DMS114 treated with DMSO at 0.1 percent for 48 hours (cell line): ENCODE results near the gene AADAC.
"Not testable (repeated sequence)": the region's sequence is repeated elsewhere in the genome, so short reads cannot be mapped to it uniquely, and the experiment has no call there.

Source experiments
- DNase-seq: peaks from one replicate; lab custom pipeline; 2025; ENCODE audit not compliant: unreplicated experiment; lab: John Stamatoyannopoulos, UW

Gene AADAC

DNA sequence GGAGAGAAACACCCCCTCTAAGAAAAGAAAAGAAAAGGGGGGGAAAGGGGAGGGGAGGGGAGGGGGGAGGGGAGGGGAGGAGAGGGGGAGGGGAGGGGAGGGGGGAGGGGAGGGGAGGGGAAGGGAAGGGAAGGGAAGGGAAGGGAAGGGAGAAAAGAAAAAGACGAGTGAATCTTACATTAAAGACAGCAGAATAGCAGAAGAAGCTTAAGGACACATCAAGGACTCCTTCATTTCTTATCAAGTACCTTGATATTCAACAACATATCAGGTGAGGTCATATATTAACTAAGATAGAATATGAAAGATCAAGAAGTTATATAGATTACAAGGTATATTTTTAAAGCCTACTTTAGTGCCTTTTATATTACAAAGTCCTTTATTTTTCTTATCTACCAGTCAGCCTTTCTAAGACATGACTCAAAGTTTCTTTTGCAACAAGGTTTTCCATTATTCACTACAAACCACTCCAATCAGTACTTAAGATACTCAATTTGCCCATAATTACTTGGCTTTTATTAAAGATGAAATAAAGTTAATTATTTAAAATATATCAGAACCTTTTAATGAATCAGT, 17.7 kb upstream of the AADAC start:
- DNase-seq = no peak

DNA sequence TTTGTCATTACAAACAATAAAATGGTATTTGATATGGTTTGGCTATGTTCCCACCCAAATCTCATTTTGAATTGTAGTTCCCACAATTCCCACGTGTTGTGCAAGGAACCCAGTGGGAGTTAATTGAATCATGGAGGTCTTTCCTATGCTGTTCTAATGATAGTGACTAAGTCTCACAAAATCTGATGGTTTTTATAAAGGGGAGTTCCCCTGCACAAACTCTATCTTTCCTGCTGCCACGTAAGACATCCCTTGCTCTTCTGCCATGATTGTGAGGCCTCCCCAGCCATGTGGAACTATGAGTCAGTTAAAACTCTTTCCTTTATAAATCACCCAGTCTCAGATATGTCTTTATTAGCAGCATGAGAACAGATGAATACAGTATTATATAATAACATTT, 15.4 kb upstream of the AADAC start:
- DNase-seq = no peak

DNA sequence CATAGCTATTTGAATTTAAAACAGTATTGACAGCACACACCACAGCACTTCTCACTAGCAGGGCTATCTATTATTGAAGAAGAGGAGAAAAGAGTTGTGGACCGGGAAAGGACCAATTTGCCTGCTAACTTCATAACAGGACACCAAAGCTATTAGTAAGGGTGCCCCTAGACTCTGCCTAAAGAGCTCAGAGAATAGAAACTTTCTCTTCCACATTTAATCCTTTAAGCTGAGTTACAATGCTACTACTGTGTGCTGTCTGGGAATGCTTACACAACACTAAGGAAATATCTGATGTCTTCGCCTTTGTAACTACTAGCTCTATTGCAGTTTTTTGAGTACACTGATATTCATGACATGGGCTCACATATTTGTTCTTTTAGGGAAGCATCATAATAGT, 13.5 kb upstream of the AADAC start:
- DNase-seq = no peak

DNA sequence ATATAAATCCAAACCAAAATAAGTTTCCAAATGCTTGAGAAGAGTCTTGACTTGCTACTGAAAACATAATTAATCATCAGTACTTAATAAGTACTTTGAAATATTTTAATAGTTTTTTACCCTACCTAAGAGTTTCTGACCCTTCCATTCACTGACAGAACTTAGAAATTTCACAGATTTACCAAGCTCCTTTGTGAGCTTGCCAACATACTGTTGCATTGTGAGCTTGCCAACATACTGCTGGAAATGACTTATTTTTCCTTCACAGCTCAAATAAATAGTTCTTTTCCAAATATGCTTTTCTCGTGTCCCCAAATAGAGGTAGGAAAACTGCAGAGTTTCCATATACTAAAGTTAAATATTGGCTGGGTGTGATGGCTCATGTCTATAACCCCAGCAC, 9.6 kb upstream of the AADAC start:
- no peak for DNase-seq

DNA sequence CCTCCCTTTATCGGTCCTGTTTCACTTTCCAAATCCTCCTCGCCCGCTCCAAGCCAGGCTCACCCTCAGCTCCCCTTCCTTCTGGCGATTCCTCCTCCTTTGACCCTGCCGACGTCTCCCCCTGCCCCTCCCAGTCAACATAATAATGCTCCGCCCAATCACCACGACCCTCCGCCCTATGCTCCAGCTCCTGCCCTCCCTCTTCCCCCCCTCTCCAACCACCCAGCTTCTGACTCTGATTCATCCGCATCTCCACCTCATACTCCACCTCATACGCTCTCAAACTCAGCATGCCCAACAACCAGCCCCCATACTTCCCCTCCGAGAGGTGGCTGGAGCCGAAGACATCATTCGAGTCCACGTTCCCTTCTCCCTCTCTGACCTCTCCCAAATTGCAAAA, 7.1 kb upstream of the AADAC start:
- no peak for DNase-seq

DNA sequence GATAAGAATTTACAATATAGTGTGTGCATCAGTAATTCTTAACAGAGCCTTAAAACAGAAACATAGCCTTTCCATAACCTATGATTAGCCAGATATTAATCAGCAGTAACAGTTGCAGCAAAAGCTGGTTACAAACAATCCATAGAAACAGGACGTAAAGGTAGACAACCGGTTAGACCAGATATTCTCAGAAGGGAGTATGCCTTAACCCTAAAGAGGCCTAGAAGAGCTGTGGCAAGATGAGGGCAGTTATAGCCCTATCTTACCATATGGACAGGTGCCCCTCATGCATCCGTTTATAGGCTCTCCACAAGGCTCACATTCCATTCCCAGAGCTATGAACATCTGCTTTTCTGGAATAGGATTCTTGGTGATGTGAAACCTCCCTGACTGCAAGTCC, 5.0 kb upstream of the AADAC start:
- not testable (repeated sequence) for DNase-seq

DNA sequence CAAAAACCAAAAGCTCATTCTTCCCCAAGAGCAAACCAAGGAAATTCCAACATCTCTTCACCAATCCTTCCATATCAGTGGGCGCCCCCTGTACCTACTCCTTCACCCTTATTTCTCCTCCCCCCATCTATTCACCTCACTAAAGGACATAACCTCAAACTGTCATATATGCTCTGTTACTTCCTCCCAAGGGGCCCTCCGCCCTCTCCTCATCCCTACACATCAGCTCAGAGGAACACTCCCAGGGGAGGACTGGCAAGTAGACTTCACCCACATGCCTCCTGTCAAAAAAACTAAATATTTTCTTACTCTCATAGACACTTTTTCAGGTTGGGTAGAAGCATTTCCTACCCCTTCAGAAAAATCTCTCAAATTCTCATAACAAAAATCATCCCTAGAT, 2.4 kb upstream of the AADAC start:
- DNase-seq = no peak

DNA sequence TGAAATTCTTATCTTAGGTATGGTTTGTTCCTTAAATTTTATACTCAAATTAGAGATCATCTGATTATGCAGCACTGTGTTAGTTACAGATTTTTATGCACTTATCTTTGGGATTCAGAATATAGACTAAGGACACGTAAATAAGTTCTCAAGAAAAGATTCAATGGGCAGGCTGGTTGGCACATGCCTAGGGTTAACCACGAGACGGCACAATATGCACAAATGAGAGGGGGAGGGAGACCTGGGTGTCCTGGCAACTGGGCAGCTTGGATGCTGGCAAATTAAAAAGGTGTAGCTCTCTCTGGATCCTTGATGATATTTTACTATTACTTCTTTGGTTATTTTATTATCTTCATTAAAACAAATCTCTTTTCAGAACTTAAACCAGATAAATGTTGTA, 672 bp downstream of the AADAC start:
- no peak for DNase-seq

DNA sequence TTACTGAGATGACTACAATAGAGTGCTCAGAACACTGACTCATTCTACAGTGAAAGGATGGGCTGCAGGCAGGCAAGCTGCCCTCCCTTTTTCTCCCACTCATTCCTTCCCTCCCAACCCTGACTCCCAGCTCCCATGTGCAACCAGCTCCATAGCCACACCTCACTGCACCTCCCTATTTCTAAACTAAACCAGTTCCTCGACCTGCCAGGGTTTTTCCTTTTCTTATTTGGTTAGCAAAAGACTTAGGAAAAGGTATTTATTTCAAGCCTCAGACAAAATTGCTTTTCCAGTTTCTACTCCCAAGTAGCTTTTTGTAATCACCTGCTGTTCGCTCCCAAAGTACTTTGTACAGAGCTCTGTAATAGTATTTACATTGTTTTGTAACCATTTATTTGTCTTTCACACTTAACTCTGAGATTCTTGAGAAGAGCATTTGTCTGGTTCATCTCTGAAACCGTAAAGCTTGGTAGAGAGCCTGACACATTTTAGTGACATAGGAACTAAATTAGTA, 2.2 kb downstream of the AADAC start:
- DNase-seq = no peak

DNA sequence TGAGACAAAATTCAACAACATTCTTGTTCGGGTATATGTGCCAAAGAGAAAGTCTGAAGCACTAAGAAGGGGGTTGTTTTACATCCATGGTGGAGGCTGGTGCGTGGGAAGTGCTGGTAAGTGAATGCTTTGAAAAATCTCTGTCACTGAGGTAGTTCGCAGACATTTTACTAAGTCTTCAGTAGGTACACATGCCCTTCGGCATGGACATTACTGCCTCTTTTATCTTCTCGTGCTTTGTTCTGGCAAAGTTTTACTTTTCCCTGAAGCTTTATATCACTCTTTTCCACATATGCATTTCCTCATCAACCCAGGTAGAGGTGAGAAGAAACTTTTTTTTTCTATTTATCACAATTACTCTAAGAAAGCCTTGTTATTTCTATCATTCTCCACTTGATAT, 3.6 kb downstream of the AADAC start:
- DNase-seq = no peak

DNA sequence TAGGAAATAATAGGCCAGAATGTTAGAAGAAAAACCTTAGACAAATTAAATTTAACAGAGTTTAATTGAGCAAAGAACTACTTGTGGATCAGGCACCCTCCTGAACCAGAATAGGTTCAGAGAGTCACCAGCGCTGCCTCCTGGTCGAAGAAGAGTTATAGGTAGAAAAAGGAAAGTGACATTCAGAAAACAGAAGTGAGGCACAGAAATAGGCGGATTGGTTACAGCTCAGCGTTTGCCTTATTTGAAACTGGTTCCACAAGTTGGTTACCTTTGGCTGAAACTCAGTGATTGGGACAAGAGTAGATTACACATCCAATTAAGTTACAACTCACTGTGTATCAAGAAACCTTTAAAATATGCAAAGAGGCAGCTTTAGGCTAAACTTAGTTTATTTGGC, 4.4 kb downstream of the AADAC start:
- no peak for DNase-seq

DNA sequence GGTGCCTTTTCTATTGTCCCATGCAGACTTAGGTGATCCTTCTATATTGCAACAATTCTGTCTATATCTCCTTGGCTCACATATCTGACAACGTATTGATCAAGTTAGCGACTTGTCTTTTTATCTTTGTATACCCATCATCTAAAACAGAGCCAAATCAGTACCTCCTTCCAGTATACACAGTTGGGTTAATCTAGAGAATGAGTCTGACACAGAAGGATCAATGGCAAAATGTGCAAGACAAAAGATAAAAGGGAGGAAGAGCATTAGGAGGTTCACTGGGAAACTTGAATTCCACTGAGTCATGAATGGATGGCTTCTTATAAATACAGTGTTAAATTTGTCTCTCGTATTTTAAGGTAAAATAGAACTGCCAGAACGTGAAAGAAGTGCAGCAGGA, 6.0 kb downstream of the AADAC start:
- DNase-seq = no peak

DNA sequence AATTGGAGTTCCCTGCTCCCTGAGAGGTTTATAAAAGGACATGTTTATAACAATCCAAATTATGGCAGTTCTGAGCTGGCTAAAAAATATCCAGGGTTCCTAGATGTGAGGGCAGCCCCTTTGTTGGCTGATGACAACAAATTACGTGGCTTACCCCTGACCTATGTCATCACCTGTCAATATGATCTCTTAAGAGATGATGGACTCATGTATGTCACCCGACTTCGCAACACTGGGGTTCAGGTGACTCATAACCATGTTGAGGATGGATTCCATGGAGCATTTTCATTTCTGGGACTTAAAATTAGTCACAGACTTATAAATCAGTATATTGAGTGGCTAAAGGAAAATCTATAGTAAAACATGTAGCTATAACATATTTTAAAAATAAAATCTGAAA, 13.9 kb downstream of the AADAC start:
- DNase-seq = no peak

DNA sequence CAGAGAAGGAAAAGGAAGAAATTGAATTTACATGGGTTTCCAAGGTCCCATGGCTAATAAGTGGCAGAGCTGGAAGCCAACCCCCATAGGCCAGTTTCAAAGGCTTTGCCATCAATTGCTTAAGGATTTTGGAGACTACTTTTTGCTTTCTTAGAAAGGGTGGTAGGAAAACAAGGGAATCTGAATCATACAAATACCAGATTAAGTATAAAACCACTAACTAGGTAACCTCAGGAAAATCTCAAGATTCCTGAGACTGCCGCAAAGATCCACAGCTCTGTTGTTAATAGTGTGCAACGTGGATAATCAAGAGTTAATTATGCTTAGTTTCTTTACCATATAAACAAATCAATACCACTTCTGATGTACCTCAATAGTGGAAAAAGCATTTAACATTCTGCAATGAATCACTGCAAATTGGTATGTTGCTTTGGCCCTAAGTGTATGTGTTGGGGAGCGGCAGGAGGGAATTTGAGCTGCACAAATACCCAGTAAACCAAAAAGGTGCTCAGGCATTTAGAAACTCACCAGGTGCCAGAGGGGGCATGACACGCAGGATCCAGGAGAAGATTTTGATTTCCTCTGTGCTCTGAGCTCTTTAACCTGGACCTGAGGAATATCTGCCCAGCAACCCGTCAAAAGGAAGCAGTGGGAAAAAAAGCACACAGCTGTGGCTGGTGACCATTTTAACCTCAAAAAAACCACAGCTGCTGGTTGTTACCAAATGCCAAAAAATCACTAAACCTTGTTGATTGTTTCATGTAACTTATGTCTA, 22.0 kb downstream of the AADAC start:
- DNase-seq = no peak

DNA sequence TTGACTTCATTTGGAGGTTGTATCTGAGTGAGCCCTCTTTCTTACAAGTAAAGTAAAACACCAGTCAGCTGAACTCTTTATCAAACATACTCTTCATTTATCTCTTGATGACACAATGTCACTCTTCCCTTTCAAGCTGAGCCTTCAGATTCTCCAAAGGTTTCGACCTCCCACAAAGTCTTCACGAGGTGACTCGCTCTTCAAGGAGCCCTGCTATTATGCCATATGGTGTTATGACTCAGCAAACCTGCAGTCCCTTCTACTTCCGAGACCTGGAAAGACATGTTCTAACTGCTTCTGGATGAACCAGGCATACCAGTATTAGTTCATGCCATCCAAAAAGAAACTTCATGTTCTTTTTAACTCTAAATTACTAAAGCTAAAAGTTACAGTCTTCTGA, 23.1 kb downstream of the AADAC start:
- DNase-seq = no peak

DNA sequence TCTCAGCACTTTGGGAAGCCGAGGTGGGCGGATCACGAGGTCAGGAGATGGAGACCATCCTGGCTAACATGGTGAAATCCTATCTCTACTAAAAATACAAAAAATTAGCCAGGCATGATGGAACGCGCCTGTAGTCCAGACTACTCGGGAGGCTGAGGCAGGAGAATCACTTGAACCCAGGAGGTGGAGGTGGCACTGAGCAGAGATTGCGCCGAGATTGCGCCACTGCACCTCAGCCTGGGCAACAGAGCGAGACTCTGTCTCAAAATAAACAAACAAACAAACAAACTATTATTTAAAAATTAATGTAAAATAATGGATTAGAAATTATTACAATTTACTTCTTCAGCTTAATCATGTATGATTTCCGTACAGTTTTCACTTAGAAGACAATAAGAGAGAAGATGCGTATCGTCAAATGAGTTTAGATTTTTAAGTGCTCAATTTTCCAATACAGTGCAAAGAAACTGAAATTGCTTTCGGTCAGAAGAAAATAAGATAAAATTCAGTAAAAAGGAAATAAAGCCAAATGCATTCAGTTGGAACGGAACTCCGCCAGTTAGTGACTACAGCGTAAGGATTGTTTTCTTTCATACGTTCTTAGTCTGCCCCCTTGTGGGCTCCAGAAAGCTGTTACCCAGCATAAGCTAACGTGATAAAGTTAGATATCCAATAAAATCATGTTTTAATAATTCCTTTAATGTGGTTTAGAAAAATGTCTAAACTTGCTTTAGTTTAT, 24.8 kb downstream of the AADAC start:
- peak; percentile 77 for DNase-seq

DNA sequence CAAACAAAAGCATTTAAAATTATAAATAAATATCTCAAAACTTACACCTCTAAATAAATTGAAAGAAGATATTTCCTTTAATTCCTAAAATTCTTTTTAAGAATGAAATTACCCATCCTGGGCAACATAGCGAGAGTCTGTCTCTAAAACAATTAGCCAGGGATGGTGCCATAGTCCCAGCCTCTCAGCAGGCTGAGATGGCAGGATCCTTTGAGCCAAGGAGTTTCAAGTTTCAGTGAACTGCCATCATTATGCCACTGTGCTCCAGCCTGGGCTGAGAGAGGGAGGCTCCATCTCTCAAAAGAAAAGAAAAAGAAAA, 25.4 kb downstream of the AADAC start:
- DNase-seq = no peak

DNA sequence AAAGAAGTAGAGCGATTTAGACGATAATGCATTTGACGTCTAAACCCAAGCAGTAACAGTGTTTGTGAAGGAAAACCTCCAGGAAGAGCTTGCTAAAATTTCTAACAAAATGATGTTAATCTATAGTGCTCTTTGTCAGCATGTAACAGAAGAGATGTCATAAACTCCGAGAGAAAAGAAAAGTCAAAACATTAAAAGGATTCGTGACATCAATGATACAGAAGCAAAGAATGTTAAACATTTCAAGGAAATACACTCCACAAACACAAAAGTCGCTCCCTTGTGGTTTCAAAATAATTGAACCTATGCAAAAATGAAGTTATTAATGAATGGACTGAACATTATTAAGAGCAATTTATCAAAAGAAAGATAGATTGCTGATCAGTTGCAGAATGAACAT, 27.9 kb downstream of the AADAC start:
- no peak for DNase-seq

DNA sequence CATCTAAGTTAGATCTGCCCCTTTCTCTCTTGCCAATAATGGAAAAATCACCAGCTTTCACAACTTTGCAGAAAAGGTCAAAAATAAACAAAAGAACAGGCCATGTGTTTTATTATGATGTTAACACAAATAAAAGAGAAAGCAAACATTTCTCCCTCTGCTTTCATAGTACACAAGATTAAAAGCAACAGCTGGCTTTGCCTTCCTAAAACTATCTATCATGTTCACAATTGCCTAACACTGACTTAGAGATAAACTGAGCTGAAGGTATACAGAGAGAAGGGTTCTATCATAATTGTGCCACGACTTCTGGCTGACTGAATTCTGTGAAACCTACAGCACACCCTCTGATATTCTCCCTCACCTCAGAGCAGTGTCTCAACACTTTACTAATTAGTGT, 29.4 kb downstream of the AADAC start:
- DNase-seq = no peak

DNA sequence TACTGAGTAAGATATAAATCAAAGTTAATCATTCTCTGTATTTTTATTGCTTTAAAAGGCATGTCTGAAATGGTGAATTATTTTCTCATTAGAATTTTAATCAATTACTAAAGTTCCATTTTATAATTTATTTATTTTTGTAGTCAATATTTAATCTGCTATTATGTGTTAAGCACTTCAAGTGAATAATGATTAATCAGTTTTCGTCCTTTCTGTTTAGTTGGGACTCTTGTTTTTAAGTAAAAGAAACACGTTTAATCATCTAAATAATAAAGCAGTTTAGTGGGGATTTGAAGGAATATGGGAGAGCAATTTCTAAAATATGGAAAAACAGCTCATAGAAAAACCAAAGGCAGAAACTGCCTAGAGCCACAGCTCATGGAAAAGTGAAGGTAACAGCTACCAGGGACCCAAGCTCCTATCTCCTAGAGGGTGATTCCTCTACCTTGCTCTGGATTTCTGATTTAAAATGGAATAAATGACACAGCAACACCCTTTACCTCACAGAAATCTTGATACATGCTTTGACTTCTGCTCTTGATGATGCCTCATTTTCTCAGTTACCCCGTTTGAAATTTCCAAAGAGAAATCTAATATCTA, 31.5 kb downstream of the AADAC start:
- DNase-seq = no peak

DNA sequence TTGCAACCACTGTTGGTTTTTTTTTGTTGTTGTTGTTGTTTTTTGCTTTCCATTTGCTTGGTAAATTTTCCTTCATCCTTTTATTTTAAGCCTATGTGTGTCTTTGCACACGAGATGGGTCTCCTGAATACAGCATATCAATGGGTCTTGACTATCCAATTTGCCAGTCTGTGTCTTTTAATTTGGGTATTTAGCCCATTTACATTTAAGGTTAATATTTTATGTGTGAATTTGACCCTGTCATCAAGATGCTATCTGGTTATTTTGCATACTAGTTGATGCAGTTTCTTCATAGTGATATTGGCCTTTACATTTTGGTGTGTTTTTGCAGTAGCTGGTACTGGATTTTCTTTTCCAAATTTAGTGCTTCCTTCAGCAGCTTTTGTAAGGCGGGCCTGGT, 36.1 kb downstream of the AADAC start:
- not testable (repeated sequence) for DNase-seq
